Fibroblast of villous mesenchyme (primary cell): ENCODE measurements around the gene STK32C. TPM values are rescaled to one million over a fixed set of nuclear protein-coding genes. Genes with fewer than 3 reads are reported as not detected.

Experiments used
- DNase-seq: peaks from one replicate; pipeline ENCODE4 v3.0.0-alpha.2; 2010; ENCODE audit warnings: low read depth
- H3K4me3 ChIP-seq: 2 replicates; pipeline ENCODE4 v1.5.1; 2011; ENCODE audit warnings: low read depth, mild to moderate bottlenecking, low read length
- CTCF ChIP-seq: IDR thresholded peaks from 2 replicates; pipeline ENCODE4 v1.5.1; 2012; ENCODE audit warnings: low read depth, mild to moderate bottlenecking, low read length; ENCODE audit not compliant: insufficient read depth
- total RNA-seq: library from RNA; depleted of rRNA; stranded (reverse); fragments of >200 nt; gene quantifications from 2 replicates; pipeline ENCODE4 v1.2.3, GENCODE V29; 2012

Gene STK32C
- total RNA-seq, 1 donor = 8.6 TPM

- no peak overlapping the region for H3K4me3 ChIP-seq
- DNase-seq = no peak
- TF ChIP-seq CTCF = no peak
Observed at GRCh38 chr10:132200344-132201110, 107.2 kb downstream of the STK32C start.

DNA sequence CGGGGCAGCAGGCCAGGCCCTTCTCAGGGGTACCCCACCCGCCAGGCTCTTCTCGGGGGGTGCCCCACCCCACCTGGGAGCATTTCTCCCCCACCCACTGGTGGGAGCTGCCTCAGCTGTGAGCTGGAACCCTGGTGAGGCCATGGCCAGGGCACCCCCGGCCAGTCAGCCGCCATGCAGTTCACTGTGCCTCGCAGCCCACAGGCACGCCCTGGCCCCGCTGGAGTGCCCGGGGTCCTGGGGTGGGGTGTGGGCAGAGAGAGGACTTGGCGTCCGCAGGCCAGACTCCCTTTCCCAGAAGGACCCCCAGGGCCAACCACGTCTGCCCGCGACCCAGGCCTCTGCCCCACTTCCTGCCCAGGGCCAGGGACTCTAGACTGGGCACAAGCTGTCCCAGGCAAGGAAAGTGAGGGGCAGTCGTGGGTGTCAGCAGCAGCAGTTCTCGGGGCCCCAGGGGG, 107.9 kb downstream of the STK32C start:
- no peak for TF ChIP-seq CTCF
- no peak for DNase-seq

DNA sequence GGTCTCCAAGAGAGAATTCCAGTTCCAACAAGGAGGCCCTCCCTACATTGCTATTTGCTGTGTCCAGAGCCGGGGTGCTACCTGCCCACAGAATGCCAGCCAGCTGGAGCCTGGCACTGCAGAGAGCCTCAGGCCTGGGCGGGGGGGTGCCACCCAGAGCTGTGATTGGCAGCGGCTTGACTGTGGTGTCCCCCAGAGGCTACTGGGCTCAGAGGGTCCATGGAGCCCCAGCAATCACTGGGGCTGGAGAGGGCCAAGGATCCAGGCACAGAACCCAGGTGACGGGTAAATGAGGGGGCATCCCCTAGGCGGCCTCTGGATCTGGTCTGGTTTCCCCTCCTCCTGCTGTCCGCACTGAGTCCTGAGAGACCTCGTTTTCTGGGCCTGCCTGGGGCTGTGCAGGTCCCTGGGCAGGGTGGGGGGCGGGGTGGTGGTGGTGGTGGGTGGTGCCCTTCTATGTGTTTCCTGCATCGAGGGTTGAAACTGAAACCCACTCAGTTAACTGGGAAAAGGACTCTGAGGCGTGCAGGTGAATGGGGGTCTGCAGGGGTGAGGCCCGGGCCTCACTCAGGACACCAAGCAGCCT, 108.4 kb downstream of the STK32C start:
- no peak for TF ChIP-seq CTCF
- H3K4me3 ChIP-seq = no peak overlapping the region
- DNase-seq = no peak

More for the DNA sequence above, 107.9 kb downstream of the STK32C start:
- H3K4me3 ChIP-seq = no peak overlapping the region

- TF ChIP-seq CTCF = no peak
- H3K4me3 ChIP-seq = no peak overlapping the region
- no peak for DNase-seq
Observed at GRCh38 chr10:132198381-132199181, 109.2 kb downstream of the STK32C start.

GRCh38 chr10:132198068-132198370, 109.7 kb downstream of the STK32C start:
- TF ChIP-seq CTCF = no peak
- H3K4me3 ChIP-seq = no peak overlapping the region
- DNase-seq = no peak

DNA sequence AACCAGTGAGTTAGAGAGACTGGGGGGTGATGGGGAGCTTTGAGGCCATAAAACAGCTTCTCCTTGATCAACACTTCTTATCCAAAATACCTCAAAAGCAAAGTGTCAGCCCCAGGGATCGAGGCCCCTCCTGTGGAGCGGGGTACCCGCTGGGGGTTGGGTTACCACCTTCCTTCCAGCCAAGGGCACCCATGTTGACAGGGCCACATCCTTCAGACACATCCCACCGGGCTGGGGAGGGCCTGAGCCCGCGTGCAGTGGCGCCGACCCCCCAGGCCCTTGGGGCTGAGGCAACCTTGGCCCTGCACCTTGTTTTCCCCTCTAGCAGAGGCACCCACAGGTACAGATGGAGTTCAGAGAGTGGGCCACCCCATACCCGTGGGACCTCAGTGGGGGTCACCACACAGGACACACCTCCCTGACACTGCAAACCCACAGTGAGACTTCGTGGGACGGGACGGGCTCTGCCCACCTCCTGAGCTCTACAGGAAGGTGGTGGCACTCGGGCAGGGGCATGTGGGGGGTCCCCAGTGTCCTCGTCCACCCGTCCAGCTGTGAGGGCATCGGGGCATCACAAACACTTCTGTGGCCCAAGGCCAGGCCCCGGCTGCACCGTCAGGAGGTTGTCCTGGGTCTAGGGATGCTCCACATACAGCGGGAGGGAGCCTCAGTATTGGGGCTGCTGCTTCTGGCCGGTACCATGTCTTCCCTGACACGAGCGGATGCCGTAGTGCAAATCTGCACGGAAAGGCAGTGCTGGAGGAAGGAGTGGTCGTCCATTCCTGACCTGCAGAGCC, 110.3 kb downstream of the STK32C start:
- TF ChIP-seq CTCF = no peak
- DNase-seq = no peak
- no peak overlapping the region for H3K4me3 ChIP-seq
